Karpas-422 (cell line): Measurements from ENCODE around the gene EMP1. TPM values are rescaled to one million over a fixed set of nuclear protein-coding genes. Genes with fewer than 3 reads are reported as not detected.

ENCODE experiments used
- DNase-seq: peaks from one replicate; pipeline ENCODE4 v3.0.0-alpha.2; 2015
- H2AFZ ChIP-seq: fragments of 200-600 bp; sonication (generic); 2 replicates; pipeline ENCODE4 v1.6.1; 2014; ENCODE audit warnings: antibody characterized with exemption, low read length, mixed read lengths
- H3K27ac ChIP-seq: fragments of 200-600 bp; sonication (generic); 2 replicates; pipeline ENCODE4 v1.5.1; 2014; ENCODE audit warnings: mild to moderate bottlenecking, low read length, moderate library complexity
- H3K27me3 ChIP-seq: fragments of 200-600 bp; sonication (generic); 2 replicates; pipeline ENCODE4 v1.6.1; 2014; ENCODE audit warnings: low read length, mixed read lengths
- H3K36me3 ChIP-seq: fragments of 200-600 bp; sonication (generic); 2 replicates; pipeline ENCODE4 v1.6.1; 2014; ENCODE audit warnings: low read length, mixed read lengths; ENCODE audit not compliant: insufficient read depth
- H3K4me1 ChIP-seq: fragments of 200-600 bp; sonication (generic); 2 replicates; pipeline ENCODE4 v1.6.1; 2014; ENCODE audit warnings: mild to moderate bottlenecking, low read length, mixed read lengths
- H3K4me2 ChIP-seq: fragments of 200-600 bp; sonication (generic); 2 replicates; pipeline ENCODE4 v1.6.1; 2014; ENCODE audit warnings: low read length, low read depth, mild to moderate bottlenecking; ENCODE audit not compliant: poor library complexity, severe bottlenecking
- H3K4me3 ChIP-seq: fragments of 200-600 bp; sonication (generic); 2 replicates; pipeline ENCODE4 v1.5.1; 2014; ENCODE audit warnings: mild to moderate bottlenecking, antibody characterized with exemption, low read length, mixed read lengths
- H3K79me2 ChIP-seq: fragments of 200-600 bp; sonication (generic); 2 replicates; pipeline ENCODE4 v1.6.1; 2014; ENCODE audit warnings: mild to moderate bottlenecking, low read length, mixed read lengths
- H3K9ac ChIP-seq: fragments of 200-600 bp; sonication (generic); 2 replicates; pipeline ENCODE4 v1.6.0; 2014; ENCODE audit warnings: low read length
- H3K9me2 ChIP-seq: fragments of 200-600 bp; sonication (generic), shearing (Covaris generic); replicated peaks from 2 replicates; pipeline ENCODE4 v1.6.0; 2014; ENCODE audit warnings: mild to moderate bottlenecking, low read length, moderate library complexity; ENCODE audit not compliant: insufficient read depth
- H3K9me3 ChIP-seq: fragments of 300-700, 200-600 bp; sonication (generic); 2 replicates; pipeline ENCODE4 v1.6.1; 2014; ENCODE audit warnings: low read length, mixed read lengths
- H4K20me1 ChIP-seq: fragments of 200-600 bp; sonication (generic); 2 replicates; pipeline ENCODE4 v1.6.1; 2014; ENCODE audit warnings: mild to moderate bottlenecking, antibody characterized with exemption, low read length, low read depth; ENCODE audit not compliant: insufficient read depth
- total RNA-seq: library from RNA; depleted of rRNA; stranded (reverse); fragments of >200 nt; shearing (Covaris generic); gene quantifications from 2 replicates; pipeline ENCODE4 v1.2.3, GENCODE V29; 2014; ENCODE audit warnings: low replicate concordance

EMP1 gene
- total RNA-seq, 1 experiment from 2014 or later, result not detected

- Histone ChIP-seq H3K27me3 (no peaks in the 10 kb centered on the region), H3K79me2 (no peaks in the 10 kb centered on the region), H3K4me2 (no peak overlapping the region), H3K9ac (no peak overlapping the region), H3K4me3 (no peak overlapping the region), H3K27ac (no peak overlapping the region), H4K20me1 (no peaks in the 10 kb centered on the region), H3K4me1 (peaks cover 7% of the 10 kb centered on the region), H3K9me3 (no peaks in the 10 kb centered on the region), H3K36me3 (no peaks in the 10 kb centered on the region), H2AFZ (no peak overlapping the region), H3K9me2 (no peaks in the 10 kb centered on the region)
- no peak for DNase-seq
Measured at GRCh38 chr12:13187399-13187798, 9.1 kb upstream of the EMP1 start.

DNA sequence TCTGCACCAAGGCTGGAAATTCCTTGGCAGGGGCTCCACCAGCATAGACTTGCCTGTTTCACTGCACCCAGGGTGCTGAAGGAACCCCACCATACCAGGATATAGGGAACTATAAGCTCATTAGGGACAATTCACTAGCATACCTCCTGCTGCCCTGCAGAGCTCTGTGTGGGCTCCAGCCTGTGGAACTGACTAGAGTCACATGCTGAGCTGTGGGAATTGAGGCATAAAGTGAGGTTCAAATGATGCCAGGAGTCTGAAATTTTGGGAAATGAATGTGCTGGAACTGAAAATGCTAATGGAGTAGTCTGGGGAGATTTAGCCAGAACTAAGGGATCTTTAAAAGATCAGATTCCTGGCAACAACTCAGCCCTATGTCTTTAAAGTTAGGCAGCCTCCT is 7.3 kb upstream of the EMP1 start:
- H3K9me2 ChIP-seq, result no peaks in the 10 kb centered on the region
- no peaks in the 10 kb centered on the region for H3K79me2 ChIP-seq
- H2AFZ ChIP-seq, result no peak overlapping the region
- H3K36me3 ChIP-seq, result no peaks in the 10 kb centered on the region
- no peaks in the 10 kb centered on the region for H3K27me3 ChIP-seq
- no peaks in the 10 kb centered on the region for H3K4me1 ChIP-seq
- DNase-seq, result no peak
- no peak overlapping the region for H3K27ac ChIP-seq
- H3K9me3 ChIP-seq, result no peaks in the 10 kb centered on the region
- H3K9ac ChIP-seq, result no peak overlapping the region
- H3K4me2 ChIP-seq, result no peak overlapping the region
- no peaks in the 10 kb centered on the region for H4K20me1 ChIP-seq
- no peak overlapping the region for H3K4me3 ChIP-seq

GRCh38 chr12:13190275-13190674 is 6.3 kb upstream of the EMP1 start:
- Histone ChIP-seq H3K4me1 (no peaks in the 10 kb centered on the region), H3K79me2 (no peaks in the 10 kb centered on the region), H3K27me3 (no peaks in the 10 kb centered on the region), H3K9me2 (no peaks in the 10 kb centered on the region), H4K20me1 (no peaks in the 10 kb centered on the region), H3K9ac (no peak overlapping the region), H3K9me3 (no peaks in the 10 kb centered on the region), H2AFZ (no peak overlapping the region), H3K4me2 (no peak overlapping the region), H3K36me3 (no peaks in the 10 kb centered on the region), H3K27ac (no peak overlapping the region), H3K4me3 (no peak overlapping the region)
- DNase-seq, result no peak

DNA sequence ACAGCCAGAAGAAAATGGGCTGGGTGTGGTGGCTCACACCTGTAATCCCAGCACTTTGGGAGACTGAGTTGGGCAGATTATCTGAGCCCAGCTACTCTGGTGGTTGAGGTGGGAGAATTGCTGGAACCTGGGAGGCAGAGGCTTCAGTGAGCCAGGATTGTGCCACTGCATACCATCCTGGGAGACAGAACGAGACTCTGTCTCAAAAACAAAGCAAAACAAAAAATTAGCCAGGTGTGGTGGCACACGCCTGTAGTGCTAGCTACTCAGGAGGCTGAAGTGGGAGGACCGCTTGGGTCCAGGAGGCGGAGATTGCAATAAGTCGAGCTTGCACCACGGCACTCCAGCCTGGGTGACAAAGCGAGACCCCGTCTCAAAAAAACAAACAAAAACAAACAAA is 3.8 kb upstream of the EMP1 start:
- H3K9me3 ChIP-seq, result no peaks in the 10 kb centered on the region

GRCh38 chr12:13193505-13194231 is 2.9 kb upstream of the EMP1 start:
- H3K9ac ChIP-seq, result no peak overlapping the region
- H3K9me3 ChIP-seq, result no peaks in the 10 kb centered on the region
- H3K27me3 ChIP-seq, result no peaks in the 10 kb centered on the region
- no peak overlapping the region for H3K4me3 ChIP-seq
- H3K9me2 ChIP-seq, result no peaks in the 10 kb centered on the region
- no peaks in the 10 kb centered on the region for H3K79me2 ChIP-seq
- no peak overlapping the region for H2AFZ ChIP-seq
- H3K4me2 ChIP-seq, result no peak overlapping the region
- no peak for DNase-seq
- H3K36me3 ChIP-seq, result no peaks in the 10 kb centered on the region
- H4K20me1 ChIP-seq, result no peaks in the 10 kb centered on the region
- H3K27ac ChIP-seq, result no peak overlapping the region
- no peaks in the 10 kb centered on the region for H3K4me1 ChIP-seq

More for the DNA sequence above, 3.8 kb upstream of the EMP1 start:
- no peaks in the 10 kb centered on the region for H3K27me3 ChIP-seq
- no peak overlapping the region for H3K4me3 ChIP-seq
- no peaks in the 10 kb centered on the region for H3K79me2 ChIP-seq
- DNase-seq, result no peak
- H3K27ac ChIP-seq, result no peak overlapping the region
- no peaks in the 10 kb centered on the region for H3K36me3 ChIP-seq
- no peaks in the 10 kb centered on the region for H3K4me1 ChIP-seq
- H2AFZ ChIP-seq, result no peak overlapping the region
- no peaks in the 10 kb centered on the region for H4K20me1 ChIP-seq
- no peaks in the 10 kb centered on the region for H3K9me2 ChIP-seq
- H3K9ac ChIP-seq, result no peak overlapping the region
- no peak overlapping the region for H3K4me2 ChIP-seq

GRCh38 chr12:13194401-13195110 is 2.0 kb upstream of the EMP1 start:
- no peak overlapping the region for H2AFZ ChIP-seq
- no peaks in the 10 kb centered on the region for H3K36me3 ChIP-seq
- H3K4me1 ChIP-seq, result no peaks in the 10 kb centered on the region
- H3K79me2 ChIP-seq, result no peaks in the 10 kb centered on the region
- no peak for DNase-seq
- no peaks in the 10 kb centered on the region for H3K9me3 ChIP-seq
- no peak overlapping the region for H3K4me2 ChIP-seq
- no peak overlapping the region for H3K4me3 ChIP-seq
- H3K9ac ChIP-seq, result no peak overlapping the region
- H4K20me1 ChIP-seq, result no peaks in the 10 kb centered on the region
- H3K9me2 ChIP-seq, result no peaks in the 10 kb centered on the region
- no peaks in the 10 kb centered on the region for H3K27me3 ChIP-seq
- H3K27ac ChIP-seq, result no peak overlapping the region

- Histone ChIP-seq H3K27me3 (no peaks in the 10 kb centered on the region), H3K27ac (no peak overlapping the region), H3K79me2 (no peaks in the 10 kb centered on the region), H3K4me3 (no peak overlapping the region), H4K20me1 (no peaks in the 10 kb centered on the region), H3K36me3 (no peaks in the 10 kb centered on the region), H3K4me2 (no peak overlapping the region), H2AFZ (no peak overlapping the region), H3K9ac (no peak overlapping the region), H3K4me1 (no peaks in the 10 kb centered on the region), H3K9me2 (no peaks in the 10 kb centered on the region), H3K9me3 (no peaks in the 10 kb centered on the region)
- DNase-seq, result no peak
Measured at GRCh38 chr12:13195250-13195649, 1.3 kb upstream of the EMP1 start.

DNA sequence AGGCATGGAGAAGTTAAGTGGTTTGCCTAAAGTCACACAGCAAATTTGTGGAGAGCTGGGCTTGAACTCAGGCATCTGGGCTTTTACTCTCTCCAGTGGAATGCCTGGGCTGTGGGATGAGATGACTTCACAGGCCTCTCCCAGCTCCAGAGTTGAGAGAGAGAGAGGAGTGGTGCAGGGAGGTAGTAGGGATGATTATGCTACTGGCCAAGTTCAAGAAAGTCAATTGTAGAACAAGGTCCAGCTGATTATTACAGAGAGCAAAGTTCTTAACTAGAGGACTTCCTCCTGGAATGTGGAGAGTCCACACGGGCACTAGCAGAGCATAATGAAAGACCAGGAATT is 769 bp upstream of the EMP1 start:
- Histone ChIP-seq H3K27ac (no peak overlapping the region), H3K4me1 (no peaks in the 10 kb centered on the region), H3K9me2 (no peaks in the 10 kb centered on the region), H3K4me3 (no peak overlapping the region), H3K36me3 (no peaks in the 10 kb centered on the region), H3K27me3 (no peaks in the 10 kb centered on the region), H2AFZ (no peak overlapping the region), H3K9ac (no peak overlapping the region), H3K79me2 (no peaks in the 10 kb centered on the region), H4K20me1 (no peaks in the 10 kb centered on the region), H3K9me3 (no peaks in the 10 kb centered on the region), H3K4me2 (no peak overlapping the region)
- DNase-seq, result no peak
